ENCODE measurements around the gene SLC7A9. TPM values are rescaled to one million over a fixed set of nuclear protein-coding genes. Genes with fewer than 3 reads are reported as not detected.

SLC7A9 gene
- total RNA-seq, 1 donor from 2014 or later, result 5.4 TPM

DNA sequence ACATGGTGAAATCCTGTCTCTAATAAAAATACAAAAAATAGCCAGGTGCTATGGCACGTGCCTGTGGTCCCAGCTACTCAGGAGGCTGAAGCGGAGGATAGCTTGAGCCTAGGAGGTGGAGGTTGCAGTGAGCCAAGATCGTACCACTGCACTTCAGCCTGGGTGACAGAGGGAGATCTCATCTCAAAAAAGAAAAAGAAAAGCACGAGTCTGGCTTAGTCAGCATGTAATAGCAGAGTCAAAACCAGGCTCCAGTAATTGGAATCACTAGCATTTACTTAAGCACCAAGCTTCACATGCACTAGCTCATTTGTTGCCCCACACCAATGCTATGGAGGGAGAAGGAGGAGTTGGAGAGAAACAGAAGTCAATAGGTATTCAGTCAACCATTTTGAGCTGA lies 41.9 kb upstream of the SLC7A9 start:
- Mint-ChIP-seq H3K27ac (no peak overlapping the region), H3K27me3 (no peaks in the 10 kb centered on the region), H3K9me3 (ENCODE audit: low read depth) (peaks cover under 1% of the 10 kb centered on the region), H3K36me3 (ENCODE audit: insufficient read depth) (peaks cover 20% of the 10 kb centered on the region), H3K4me3 (ENCODE audit: low read depth) (no peak overlapping the region), H3K4me1 (ENCODE audit: low read depth) (no peaks in the 10 kb centered on the region)
- TF ChIP-seq, protein P1, sequence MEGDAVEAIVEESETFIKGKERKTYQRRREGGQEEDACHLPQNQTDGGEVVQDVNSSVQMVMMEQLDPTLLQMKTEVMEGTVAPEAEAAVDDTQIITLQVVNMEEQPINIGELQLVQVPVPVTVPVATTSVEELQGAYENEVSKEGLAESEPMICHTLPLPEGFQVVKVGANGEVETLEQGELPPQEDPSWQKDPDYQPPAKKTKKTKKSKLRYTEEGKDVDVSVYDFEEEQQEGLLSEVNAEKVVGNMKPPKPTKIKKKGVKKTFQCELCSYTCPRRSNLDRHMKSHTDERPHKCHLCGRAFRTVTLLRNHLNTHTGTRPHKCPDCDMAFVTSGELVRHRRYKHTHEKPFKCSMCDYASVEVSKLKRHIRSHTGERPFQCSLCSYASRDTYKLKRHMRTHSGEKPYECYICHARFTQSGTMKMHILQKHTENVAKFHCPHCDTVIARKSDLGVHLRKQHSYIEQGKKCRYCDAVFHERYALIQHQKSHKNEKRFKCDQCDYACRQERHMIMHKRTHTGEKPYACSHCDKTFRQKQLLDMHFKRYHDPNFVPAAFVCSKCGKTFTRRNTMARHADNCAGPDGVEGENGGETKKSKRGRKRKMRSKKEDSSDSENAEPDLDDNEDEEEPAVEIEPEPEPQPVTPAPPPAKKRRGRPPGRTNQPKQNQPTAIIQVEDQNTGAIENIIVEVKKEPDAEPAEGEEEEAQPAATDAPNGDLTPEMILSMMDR (IDR thresholded peaks at IDR 0.05; ENCODE audit: unreplicated experiment), result no peak
- DNase-seq (ENCODE audit: low spot score, unreplicated experiment), result no peak

DNA sequence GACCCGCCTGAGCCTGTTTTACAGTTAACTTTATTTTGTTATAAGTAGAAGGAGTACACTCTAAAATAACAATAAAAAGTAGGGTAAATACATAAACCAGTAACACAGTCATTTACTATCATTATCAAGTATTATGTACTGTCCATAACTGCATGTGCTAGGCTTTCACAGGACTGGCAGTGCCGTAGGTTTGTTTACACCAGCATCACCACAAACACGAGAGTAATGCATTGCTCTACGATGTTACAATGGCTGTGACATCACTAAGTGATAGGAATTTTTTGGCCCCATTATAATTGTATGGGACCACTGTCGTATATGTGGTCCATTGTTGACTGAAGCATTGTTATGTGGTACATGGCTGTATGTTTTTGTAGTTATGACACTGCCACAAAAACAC lies 41.3 kb upstream of the SLC7A9 start:
- TF ChIP-seq, protein P1 (IDR thresholded peaks at IDR 0.05; ENCODE audit: unreplicated experiment), result no peak
- no peaks in the 10 kb centered on the region for H3K27me3 Mint-ChIP-seq
- no peak overlapping the region for H3K4me3 Mint-ChIP-seq (ENCODE audit: low read depth)
- H3K4me1 Mint-ChIP-seq (ENCODE audit: low read depth), result no peaks in the 10 kb centered on the region
- DNase-seq (ENCODE audit: low spot score, unreplicated experiment), result no peak
- no peak overlapping the region for H3K27ac Mint-ChIP-seq
- peaks cover 6% of the 10 kb centered on the region for H3K9me3 Mint-ChIP-seq (ENCODE audit: low read depth)
- peaks cover 24% of the 10 kb centered on the region for H3K36me3 Mint-ChIP-seq (ENCODE audit: insufficient read depth)

DNA sequence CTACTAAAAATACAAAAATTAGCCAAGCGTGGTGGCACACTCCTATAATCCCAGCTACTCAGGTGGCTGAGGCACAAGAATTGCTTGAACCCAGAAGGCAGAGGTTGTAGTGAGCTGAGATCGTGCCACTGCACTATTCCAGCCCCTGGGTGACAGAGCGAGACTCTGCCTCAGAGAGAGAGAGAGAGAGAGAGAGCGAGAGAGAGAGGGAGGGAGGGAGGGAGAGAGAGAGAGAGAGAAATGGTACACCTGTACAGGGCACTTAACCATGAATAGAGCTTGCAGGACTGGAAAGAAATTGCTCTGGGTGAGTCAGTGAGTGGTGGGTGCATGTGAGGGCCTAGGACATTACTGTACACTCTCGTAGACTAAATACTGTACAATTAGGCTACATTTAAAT lies 40.5 kb upstream of the SLC7A9 start:
- no peak for DNase-seq (ENCODE audit: low spot score, unreplicated experiment)
- TF ChIP-seq, protein P1 (IDR thresholded peaks at IDR 0.05; ENCODE audit: unreplicated experiment), result no peak
- H3K27me3 Mint-ChIP-seq, result no peaks in the 10 kb centered on the region
- H3K4me1 Mint-ChIP-seq (ENCODE audit: low read depth), result no peaks in the 10 kb centered on the region
- H3K27ac Mint-ChIP-seq, result no peak overlapping the region
- peaks cover 11% of the 10 kb centered on the region for H3K9me3 Mint-ChIP-seq (ENCODE audit: low read depth)
- H3K4me3 Mint-ChIP-seq (ENCODE audit: low read depth), result no peak overlapping the region
- H3K36me3 Mint-ChIP-seq (ENCODE audit: insufficient read depth), result peaks cover 30% of the 10 kb centered on the region

DNA sequence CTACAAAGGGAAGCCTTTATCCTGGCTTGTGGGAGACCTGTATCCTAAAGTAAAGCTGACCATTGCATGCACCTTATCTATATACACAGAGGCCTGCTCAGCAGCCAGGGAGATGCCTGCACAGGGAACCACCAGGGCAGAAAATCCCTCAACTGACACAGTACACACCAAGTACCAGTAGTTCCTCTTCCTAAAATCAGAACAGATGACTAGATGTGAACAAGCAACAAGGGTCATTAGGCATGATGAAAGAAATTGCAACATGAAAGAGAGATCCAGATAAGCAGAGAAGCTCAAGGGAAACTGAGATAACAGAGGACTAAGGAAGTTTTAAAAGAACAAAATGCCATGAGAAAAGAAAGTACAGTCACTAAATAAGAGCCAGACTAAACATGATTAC lies 39.7 kb upstream of the SLC7A9 start:
- Mint-ChIP-seq H3K27me3 (no peaks in the 10 kb centered on the region), H3K9me3 (ENCODE audit: low read depth) (peaks cover 11% of the 10 kb centered on the region), H3K36me3 (ENCODE audit: insufficient read depth) (peaks cover 30% of the 10 kb centered on the region), H3K27ac (no peak overlapping the region), H3K4me3 (ENCODE audit: low read depth) (no peak overlapping the region), H3K4me1 (ENCODE audit: low read depth) (no peaks in the 10 kb centered on the region)
- TF ChIP-seq, protein P1 (IDR thresholded peaks at IDR 0.05; ENCODE audit: unreplicated experiment), result no peak
- no peak for DNase-seq (ENCODE audit: low spot score, unreplicated experiment)

DNA sequence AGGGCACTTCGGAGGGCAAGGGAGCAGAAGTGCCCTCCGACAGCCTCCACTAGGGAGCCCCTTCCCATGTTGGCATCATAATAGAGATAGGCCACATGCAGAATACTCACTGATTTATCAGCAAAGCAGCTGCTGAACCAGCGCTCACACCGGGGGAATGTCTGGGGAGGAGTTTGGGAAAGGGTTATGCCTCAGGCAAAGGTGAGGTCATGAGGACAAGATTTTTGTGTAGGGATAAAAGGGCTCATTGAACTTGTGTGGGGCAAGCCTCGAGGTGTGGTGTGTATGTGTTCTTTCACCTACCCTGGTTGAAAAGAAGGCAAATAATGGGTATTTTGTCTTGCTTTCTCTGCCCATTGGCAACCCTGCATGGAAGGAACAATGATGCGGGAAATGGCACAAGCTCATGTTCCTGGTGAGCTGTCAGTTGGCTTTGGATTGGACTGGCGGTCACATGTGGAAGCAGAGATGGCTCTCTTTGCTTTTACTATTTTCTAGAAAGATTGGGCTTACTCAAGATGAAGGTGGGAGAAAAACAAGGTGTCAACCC lies 39.1 kb upstream of the SLC7A9 start:
- DNase-seq (ENCODE audit: low spot score, unreplicated experiment), result no peak
- TF ChIP-seq, protein P1 (IDR thresholded peaks at IDR 0.05; ENCODE audit: unreplicated experiment), result no peak
- Mint-ChIP-seq H3K9me3 (ENCODE audit: low read depth) (peaks cover 11% of the 10 kb centered on the region), H3K27ac (no peak overlapping the region), H3K4me1 (ENCODE audit: low read depth) (no peaks in the 10 kb centered on the region), H3K4me3 (ENCODE audit: low read depth) (no peak overlapping the region), H3K36me3 (ENCODE audit: insufficient read depth) (peaks cover 31% of the 10 kb centered on the region), H3K27me3 (no peaks in the 10 kb centered on the region)

Measured in progenitor cell of endocrine pancreas (in vitro differentiated cells).